ENCODE measurements around the gene PRAMEF17. TPM values are rescaled to one million over a fixed set of nuclear protein-coding genes. Genes with fewer than 3 reads are reported as not detected.

The PRAMEF17 gene
- total and polyA plus RNA-seq, 2 donors (not counting 3 experiments of a cell fraction or from before 2014, with no cell fraction given), result not detected

DNA sequence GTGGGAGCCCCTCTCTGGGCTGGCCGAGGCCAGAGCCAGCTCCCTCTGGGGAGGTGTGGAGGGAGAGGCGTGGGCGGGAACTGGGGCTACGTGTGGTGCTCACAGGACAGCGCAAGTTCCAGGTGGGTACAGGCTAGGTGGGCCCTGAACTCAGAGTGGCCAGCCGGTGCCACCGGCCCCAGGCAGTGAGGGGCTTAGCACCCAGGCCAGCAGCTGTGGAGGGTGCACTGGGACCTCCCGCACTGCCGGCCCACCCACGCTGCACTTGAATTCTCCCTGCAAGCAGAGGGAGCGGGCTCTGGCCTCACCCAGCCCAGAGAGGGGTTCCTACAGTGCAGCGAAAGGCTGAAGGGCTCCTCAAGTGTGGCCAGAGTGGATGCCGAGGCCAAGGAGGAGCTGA is 41.1 kb downstream of the PRAMEF17 start:
- dilution Hi-C loops (cut with MboI; ENCODE audit: extremely low pct_ligation_motif_present, low sequenced_read_pairs) (no loop called here), intact Hi-C loops (cut with micrococcal nuclease) (no loop called here)
- Histone ChIP-seq H3K4me1 (ENCODE audit: control insufficient read depth, extremely low read depth, insufficient read depth, low read length) (no peaks in the 10 kb centered on the region), H3K9me1 (replicated peaks; ENCODE audit: control insufficient read depth, extremely low read depth, insufficient read depth, low read length) (no peaks in the 10 kb centered on the region), H3K4me3 (replicated peaks in 1 of 3; ENCODE audit: insufficient read depth in 1 of 3, low read depth in 1 of 3, low read length in 3 of 3) (no peak overlapping the region), H3K9me3 (replicated peaks; ENCODE audit: control insufficient read depth, insufficient read depth, low read length) (peaks cover 4% of the 10 kb centered on the region), H3K27ac (ENCODE audit: insufficient read depth, low read depth, low read length) (no peak overlapping the region), H3K27me3 (ENCODE audit: control insufficient read depth in 2 of 2, insufficient read depth in 2 of 2, low read length in 2 of 2) (no peaks in the 10 kb centered on the region), H2AFZ (ENCODE audit: low read depth, low read length) (no peak overlapping the region), H3K36me3 (ENCODE audit: control insufficient read depth in 2 of 2, extremely low read depth in 1 of 2, insufficient read depth in 2 of 2, low read length in 2 of 2) (no peaks in the 10 kb centered on the region), H3K4me2 (ENCODE audit: insufficient read depth, low read length) (no peak overlapping the region), H3K79me2 (ENCODE audit: control insufficient read depth, insufficient read depth, low read length) (no peaks in the 10 kb centered on the region), H3K9ac (replicated peaks; ENCODE audit: extremely low read depth, insufficient read depth, low read length) (no peak overlapping the region), H4K20me1 (replicated peaks; ENCODE audit: control insufficient read depth, extremely low read depth, insufficient read depth, low read length) (no peaks in the 10 kb centered on the region)
- no peak for TF ChIP-seq FOS (IDR thresholded peaks at IDR 0.05; ENCODE audit: borderline replicate concordance, insufficient read depth, low read length)
- no peak for TF ChIP-seq GATA2 (IDR thresholded peaks at IDR 0.05; ENCODE audit: insufficient read depth, insufficient read length, low read depth, low read length)
- TF ChIP-seq, protein P1, sequence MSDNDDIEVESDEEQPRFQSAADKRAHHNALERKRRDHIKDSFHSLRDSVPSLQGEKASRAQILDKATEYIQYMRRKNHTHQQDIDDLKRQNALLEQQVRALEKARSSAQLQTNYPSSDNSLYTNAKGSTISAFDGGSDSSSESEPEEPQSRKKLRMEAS (IDR thresholded peaks at IDR 0.05; ENCODE audit: insufficient read depth, insufficient read length), result no peak
- TF ChIP-seq MYC (IDR thresholded peaks at IDR 0.05; ENCODE audit: low read depth, low read length), result no peak
- no peak for TF ChIP-seq EZH2 (IDR thresholded peaks at IDR 0.05; ENCODE audit: borderline replicate concordance, low read depth, low read length, severe bottlenecking)
- no peak for TF ChIP-seq POLR2AphosphoS5 (IDR thresholded peaks at IDR 0.05; ENCODE audit: insufficient read depth, low read depth, low read length)
- TF ChIP-seq, protein P2, sequence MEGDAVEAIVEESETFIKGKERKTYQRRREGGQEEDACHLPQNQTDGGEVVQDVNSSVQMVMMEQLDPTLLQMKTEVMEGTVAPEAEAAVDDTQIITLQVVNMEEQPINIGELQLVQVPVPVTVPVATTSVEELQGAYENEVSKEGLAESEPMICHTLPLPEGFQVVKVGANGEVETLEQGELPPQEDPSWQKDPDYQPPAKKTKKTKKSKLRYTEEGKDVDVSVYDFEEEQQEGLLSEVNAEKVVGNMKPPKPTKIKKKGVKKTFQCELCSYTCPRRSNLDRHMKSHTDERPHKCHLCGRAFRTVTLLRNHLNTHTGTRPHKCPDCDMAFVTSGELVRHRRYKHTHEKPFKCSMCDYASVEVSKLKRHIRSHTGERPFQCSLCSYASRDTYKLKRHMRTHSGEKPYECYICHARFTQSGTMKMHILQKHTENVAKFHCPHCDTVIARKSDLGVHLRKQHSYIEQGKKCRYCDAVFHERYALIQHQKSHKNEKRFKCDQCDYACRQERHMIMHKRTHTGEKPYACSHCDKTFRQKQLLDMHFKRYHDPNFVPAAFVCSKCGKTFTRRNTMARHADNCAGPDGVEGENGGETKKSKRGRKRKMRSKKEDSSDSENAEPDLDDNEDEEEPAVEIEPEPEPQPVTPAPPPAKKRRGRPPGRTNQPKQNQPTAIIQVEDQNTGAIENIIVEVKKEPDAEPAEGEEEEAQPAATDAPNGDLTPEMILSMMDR (IDR thresholded peaks at IDR 0.05; ENCODE audit: extremely low read depth in 1 of 2, insufficient read depth in 1 of 2, low read depth in 1 of 2, low read length in 2 of 2), result no peak
- no peak for TF ChIP-seq POLR2A (IDR thresholded peaks at IDR 0.05; ENCODE audit: low read depth, low read length)
- no peak for TF ChIP-seq JUN (IDR thresholded peaks at IDR 0.05; ENCODE audit: borderline replicate concordance, insufficient read depth, insufficient read length, low read depth)
- POLR2A ChIA-PET, result no interaction called here
- BruUV-seq (replicated peaks), result no TSS peak
- CTCF ChIA-PET, result no interaction called here
- FAIRE-seq, result no peak
- no peak for DNase-seq (ENCODE audit: low read depth, low spot score)

Measured in endothelial cell of umbilical vein (primary cell).